PFSK-1 (cell line): ENCODE measurements around the gene MYG1.
A peak's percentile ranks its signal among the peaks of the same experiment; 100 is the strongest.

Experiments used
- FOXP2 ChIP-seq: optimal IDR thresholded peaks from 2 replicates; pipeline ENCODE3; 2011; ENCODE audit warnings: borderline replicate concordance, control low read depth, inconsistent platforms; ENCODE audit not compliant: insufficient read depth; ENCODE audit errors: extremely low read length, extremely low read depth
- POLR2AphosphoS5 ChIP-seq: IDR thresholded peaks from 2 replicates; pipeline ENCODE4 v1.6.1; 2012; ENCODE audit warnings: low read depth, mild to moderate bottlenecking, control low read depth, low read length, moderate library complexity
- SIN3A ChIP-seq: IDR thresholded peaks from 2 replicates; pipeline ENCODE4 v1.6.1; 2012; ENCODE audit warnings: mild to moderate bottlenecking, low read length, moderate library complexity, borderline replicate concordance; ENCODE audit not compliant: insufficient read depth
- TAF1 ChIP-seq: IDR thresholded peaks from 2 replicates; pipeline ENCODE4 v1.6.1; 2012; ENCODE audit warnings: low read length, control low read depth, borderline replicate concordance; ENCODE audit not compliant: insufficient read depth
- TF ChIP-seq, protein P1 (sequence below), 2 experiments: IDR thresholded peaks; 2 replicates each; pipeline versions ENCODE4 v1.6.1 to v1.8.0; 2011 to 2012; ENCODE audit warnings: low read depth in 2 of 2, low read length in 2 of 2, control low read depth in 1 of 2, inconsistent platforms in 1 of 2, mild to moderate bottlenecking in 1 of 2, moderate library complexity in 1 of 2; ENCODE audit not compliant: insufficient read depth in 1 of 2

Gene MYG1

GRCh38 chr12:53292426-53292825, 7.1 kb upstream of the MYG1 start:
- TF ChIP-seq TAF1, result no peak
- TF ChIP-seq FOXP2, result no peak
- TF ChIP-seq, protein P1, sequence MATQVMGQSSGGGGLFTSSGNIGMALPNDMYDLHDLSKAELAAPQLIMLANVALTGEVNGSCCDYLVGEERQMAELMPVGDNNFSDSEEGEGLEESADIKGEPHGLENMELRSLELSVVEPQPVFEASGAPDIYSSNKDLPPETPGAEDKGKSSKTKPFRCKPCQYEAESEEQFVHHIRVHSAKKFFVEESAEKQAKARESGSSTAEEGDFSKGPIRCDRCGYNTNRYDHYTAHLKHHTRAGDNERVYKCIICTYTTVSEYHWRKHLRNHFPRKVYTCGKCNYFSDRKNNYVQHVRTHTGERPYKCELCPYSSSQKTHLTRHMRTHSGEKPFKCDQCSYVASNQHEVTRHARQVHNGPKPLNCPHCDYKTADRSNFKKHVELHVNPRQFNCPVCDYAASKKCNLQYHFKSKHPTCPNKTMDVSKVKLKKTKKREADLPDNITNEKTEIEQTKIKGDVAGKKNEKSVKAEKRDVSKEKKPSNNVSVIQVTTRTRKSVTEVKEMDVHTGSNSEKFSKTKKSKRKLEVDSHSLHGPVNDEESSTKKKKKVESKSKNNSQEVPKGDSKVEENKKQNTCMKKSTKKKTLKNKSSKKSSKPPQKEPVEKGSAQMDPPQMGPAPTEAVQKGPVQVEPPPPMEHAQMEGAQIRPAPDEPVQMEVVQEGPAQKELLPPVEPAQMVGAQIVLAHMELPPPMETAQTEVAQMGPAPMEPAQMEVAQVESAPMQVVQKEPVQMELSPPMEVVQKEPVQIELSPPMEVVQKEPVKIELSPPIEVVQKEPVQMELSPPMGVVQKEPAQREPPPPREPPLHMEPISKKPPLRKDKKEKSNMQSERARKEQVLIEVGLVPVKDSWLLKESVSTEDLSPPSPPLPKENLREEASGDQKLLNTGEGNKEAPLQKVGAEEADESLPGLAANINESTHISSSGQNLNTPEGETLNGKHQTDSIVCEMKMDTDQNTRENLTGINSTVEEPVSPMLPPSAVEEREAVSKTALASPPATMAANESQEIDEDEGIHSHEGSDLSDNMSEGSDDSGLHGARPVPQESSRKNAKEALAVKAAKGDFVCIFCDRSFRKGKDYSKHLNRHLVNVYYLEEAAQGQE (IDR thresholded peaks at IDR 0.05; ENCODE audit: insufficient read depth in 1 of 2, low read depth in 2 of 2, low read length in 2 of 2), result no peak
- TF ChIP-seq SIN3A, result no peak
- no peak for TF ChIP-seq POLR2AphosphoS5

- peak; percentile 96 for TF ChIP-seq TAF1
- peak; percentile 61; the same call in 1 of the 2 replicates for TF ChIP-seq SIN3A
- peak; percentile 54 for TF ChIP-seq FOXP2
- TF ChIP-seq POLR2AphosphoS5, result peak; percentile 87
- TF ChIP-seq, protein P1 (IDR thresholded peaks at IDR 0.05; ENCODE audit: insufficient read depth in 1 of 2, low read depth in 2 of 2, low read length in 2 of 2), result peak; percentile 14 to 56; a peak in 1 of 4 replicates
Observed at GRCh38 chr12:53295070-53295890, 4.2 kb upstream of the MYG1 start, which contains the start of gene PFDN5. Gene PFDN5, plus strand, starts transcription at chr12:53295542. Its CDS starts 26 bp downstream, at chr12:53295568.

DNA sequence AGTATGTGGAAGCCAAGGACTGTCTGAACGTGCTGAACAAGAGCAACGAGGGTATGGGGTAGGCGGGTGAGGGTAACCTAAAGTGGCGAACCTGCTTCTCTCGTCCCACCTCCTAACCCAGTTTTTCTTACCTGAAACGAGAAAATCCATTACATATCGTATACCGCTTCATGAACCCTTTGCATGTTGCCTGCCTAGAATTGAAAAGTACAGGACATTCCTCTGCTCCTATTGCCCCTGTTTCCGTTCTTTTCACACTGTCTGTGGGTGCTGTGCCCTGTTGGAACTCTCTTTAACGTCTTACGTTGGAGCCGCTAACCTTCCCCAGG, 3.6 kb upstream of the MYG1 start:
- TF ChIP-seq SIN3A (no peak), POLR2AphosphoS5 (no peak), FOXP2 (no peak), TAF1 (no peak)
- TF ChIP-seq, protein P1 (IDR thresholded peaks at IDR 0.05; ENCODE audit: insufficient read depth in 1 of 2, low read depth in 2 of 2, low read length in 2 of 2), result no peak

- TF ChIP-seq FOXP2 (no peak), SIN3A (no peak), POLR2AphosphoS5 (no peak), TAF1 (no peak)
- TF ChIP-seq, protein P1 (IDR thresholded peaks at IDR 0.05; ENCODE audit: insufficient read depth in 1 of 2, low read depth in 2 of 2, low read length in 2 of 2), result no peak
Observed at GRCh38 chr12:53298164-53298563, 1.3 kb upstream of the MYG1 start.

DNA sequence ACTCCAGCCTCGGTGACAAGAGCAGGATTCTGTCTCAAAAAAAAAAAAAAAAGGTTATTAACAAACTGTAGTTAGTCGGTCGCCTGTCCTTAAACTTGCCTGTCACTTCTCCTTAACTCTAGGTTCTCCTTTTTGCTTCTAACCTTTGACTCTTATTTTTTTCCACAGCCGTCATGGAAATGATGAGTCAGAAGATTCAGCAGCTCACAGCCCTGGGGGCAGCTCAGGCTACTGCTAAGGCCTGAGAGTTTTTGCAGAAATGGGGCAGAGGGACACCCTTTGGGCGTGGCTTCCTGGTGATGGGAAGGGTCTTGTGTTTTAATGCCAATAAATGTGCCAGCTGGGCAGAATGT, 418 bp upstream of the MYG1 start:
- TF ChIP-seq POLR2AphosphoS5 (no peak), TAF1 (no peak), FOXP2 (no peak), SIN3A (no peak)
- TF ChIP-seq, protein P1 (IDR thresholded peaks at IDR 0.05; ENCODE audit: insufficient read depth in 1 of 2, low read depth in 2 of 2, low read length in 2 of 2), result no peak
